Vagina (tissue), 2 donors: Measurements from ENCODE around the gene RPUSD3. TPM values are rescaled to one million over a fixed set of nuclear protein-coding genes. Genes with fewer than 3 reads are reported as not detected.
"Not testable (repeated sequence)": the region's sequence is repeated elsewhere in the genome, so short reads cannot be mapped to it uniquely, and the experiment has no call there.

Experiments
- DNase-seq, 2 donors: peaks; one replicate each; pipeline ENCODE4 v3.0.0-alpha.2; 2017; ENCODE audit errors: extremely low spot score in 2 of 2
- H3K27ac ChIP-seq: fragments of 200-600 bp; sonication (generic); one replicate; pipeline ENCODE4 v1.5.1; 2019
- H3K27me3 ChIP-seq: fragments of 200-600 bp; sonication (generic); one replicate; pipeline ENCODE4 v1.5.1; 2019
- H3K36me3 ChIP-seq, 2 donors: fragments of 200-600 bp; sonication (generic); one replicate each; pipeline ENCODE4 v1.5.1; 2017 to 2019
- H3K4me1 ChIP-seq: fragments of 200-600 bp; sonication (generic); one replicate; pipeline ENCODE4 v1.5.1; 2019
- H3K4me3 ChIP-seq, 2 donors: fragments of 200-600 bp; sonication (generic); 1 replicate in 1 of 2; 2 replicates in 1 of 2; pipeline ENCODE4 v1.5.1; 2016 to 2019
- H3K9me3 ChIP-seq: fragments of 200-600 bp; sonication (generic); one replicate; pipeline ENCODE4 v1.5.1; 2019
- CTCF ChIP-seq, 3 experiments: fragments of 450-650 bp in 2 of 3; fragments of 200-600 bp in 1 of 3; sonication (generic) in 1 of 3; IDR thresholded peaks; one replicate each; pipeline ENCODE4 v1.5.1; 2017 to 2019; ENCODE audit warnings: antibody characterized with exemption in 3 of 3, mild to moderate bottlenecking in 2 of 3, moderate library complexity in 2 of 3
- POLR2A ChIP-seq, 2 donors: fragments of 450-650 bp; IDR thresholded peaks; one replicate each; pipeline ENCODE4 v1.6.1; 2017; ENCODE audit warnings: antibody characterized with exemption in 2 of 2, mild to moderate bottlenecking in 2 of 2, moderate library complexity in 2 of 2
- POLR2AphosphoS5 ChIP-seq, 2 donors: sonication (generic); formaldehyde crosslinking; IDR thresholded peaks; one replicate each; pipeline ENCODE4 v1.9.0; 2017; ENCODE audit warnings: antibody characterized with exemption in 2 of 2, mild to moderate bottlenecking in 2 of 2, low read depth in 1 of 2; ENCODE audit not compliant: insufficient read depth in 1 of 2
- intact Hi-C: fragments of 100-400 bp; cut with DNase I; formaldehyde crosslinking; loops from one replicate; pipeline ENCODE4 v1.15.1; 2023
- total RNA-seq: library from RNA; depleted of rRNA; stranded (reverse); fragments of >200 nt; gene quantifications from one replicate; pipeline ENCODE4 v1.2.3, GENCODE V29; 2016

RPUSD3 gene
- total RNA-seq, 1 donor from 2014 or later, result 50.6 TPM

- Histone ChIP-seq H3K9me3 (no peaks in the 10 kb centered on the region), H3K4me1 (peaks cover 34% of the 10 kb centered on the region), H3K36me3 (no peaks in the 10 kb centered on the region), H3K27me3 (no peaks in the 10 kb centered on the region), H3K27ac (no peak overlapping the region), H3K4me3 (no peak overlapping the region)
- DNase-seq, result no peak
- intact Hi-C loops, result no loop called here
- no peak for TF ChIP-seq POLR2AphosphoS5 (IDR thresholded peaks at IDR 0.05; ENCODE audit: insufficient read depth in 1 of 2, low read depth in 1 of 2)
- TF ChIP-seq POLR2A (IDR thresholded peaks at IDR 0.05), result no peak
- no peak for TF ChIP-seq CTCF (IDR thresholded peaks at IDR 0.05)
Observed at GRCh38 chr3:9881441-9881840, 37.6 kb upstream of the RPUSD3 start.

DNA sequence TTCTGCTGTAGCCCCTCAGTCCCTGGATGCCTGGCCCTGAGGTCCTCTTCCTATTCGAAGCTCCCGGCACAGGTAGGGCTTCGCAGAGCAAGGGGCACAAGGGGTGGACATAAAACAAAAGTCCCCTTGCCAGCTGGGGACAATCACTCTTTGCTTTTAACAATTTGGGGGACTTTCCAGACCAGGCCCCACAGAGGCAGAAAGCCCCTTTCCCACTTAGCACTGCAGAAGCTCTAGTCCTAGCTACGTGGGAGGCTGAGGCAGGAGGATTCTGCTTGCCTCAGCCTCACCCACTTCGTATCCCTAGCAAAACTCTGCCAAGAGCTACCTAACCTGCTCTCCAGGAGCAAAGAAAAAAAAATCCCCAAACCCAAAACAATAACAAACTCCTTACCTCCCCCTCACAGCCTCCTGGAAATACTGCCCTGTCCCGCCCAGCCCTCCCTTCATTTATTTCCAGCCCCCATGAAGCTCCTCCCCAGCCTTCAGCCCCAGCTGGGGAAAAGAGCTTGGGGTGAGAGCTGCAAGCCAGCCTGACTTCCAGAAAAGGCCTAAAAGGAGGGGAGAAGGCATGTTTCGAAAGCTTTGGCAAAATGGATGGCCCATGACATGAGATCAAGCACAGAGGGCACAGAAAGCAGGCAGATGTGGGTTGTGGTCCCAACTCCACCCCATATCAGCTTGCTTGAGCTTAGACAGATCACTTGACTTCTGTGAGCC, 36.2 kb upstream of the RPUSD3 start, which contains the start of gene CIDEC:
Gene CIDEC (minus strand): TSS at position 424 of the 720 bp plus-strand sequence. CDS start 1,767 bp downstream, outside the sequence.
- no peak within 1 kb of the TSS for H3K4me3 ChIP-seq
- peaks cover 28% of the 10 kb centered on the region for H3K4me1 ChIP-seq
- DNase-seq, result no peak
- peak within 1 kb of the TSS; percentile 44 for H3K27ac ChIP-seq
- H3K9me3 ChIP-seq, result no peaks in the 10 kb centered on the region
- H3K36me3 ChIP-seq, result no peaks in the 10 kb centered on the region
- TF ChIP-seq CTCF (IDR thresholded peaks at IDR 0.05) (no peak), POLR2A (IDR thresholded peaks at IDR 0.05) (no peak), POLR2AphosphoS5 (IDR thresholded peaks at IDR 0.05; ENCODE audit: insufficient read depth in 1 of 2, low read depth in 1 of 2) (no peak)
- intact Hi-C loops, result no loop called here
- no peaks in the 10 kb centered on the region for H3K27me3 ChIP-seq

DNA sequence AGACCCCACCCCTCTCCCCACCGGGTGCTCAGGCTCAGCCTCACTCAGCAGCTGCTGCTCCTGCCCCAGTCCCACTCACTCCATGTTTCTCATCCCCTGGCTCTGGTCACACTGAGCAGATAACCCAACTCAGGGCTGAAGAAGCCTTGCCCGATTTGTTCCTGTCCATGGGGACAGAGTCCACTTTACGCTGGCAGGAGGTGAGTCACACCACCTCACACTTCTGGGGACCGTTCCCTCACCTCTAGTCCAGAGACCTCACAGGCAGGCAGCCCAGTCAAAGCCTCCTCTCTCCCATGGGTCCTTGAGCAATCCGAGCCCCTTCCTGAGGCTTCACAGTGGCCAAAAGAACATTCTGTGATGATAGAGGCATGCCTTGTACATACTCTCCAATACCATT, 34.9 kb upstream of the RPUSD3 start:
- no peaks in the 10 kb centered on the region for H3K36me3 ChIP-seq
- H3K4me1 ChIP-seq, result peaks cover 17% of the 10 kb centered on the region
- H3K27ac ChIP-seq, result no peak overlapping the region
- TF ChIP-seq POLR2AphosphoS5 (IDR thresholded peaks at IDR 0.05; ENCODE audit: insufficient read depth in 1 of 2, low read depth in 1 of 2) (no peak), POLR2A (IDR thresholded peaks at IDR 0.05) (no peak), CTCF (IDR thresholded peaks at IDR 0.05) (no peak)
- DNase-seq, result no peak
- H3K27me3 ChIP-seq, result no peaks in the 10 kb centered on the region
- H3K9me3 ChIP-seq, result no peaks in the 10 kb centered on the region
- intact Hi-C loops, result no loop called here
- no peak overlapping the region for H3K4me3 ChIP-seq

GRCh38 chr3:9876991-9877390, 33.2 kb upstream of the RPUSD3 start:
- H3K36me3 ChIP-seq, result no peaks in the 10 kb centered on the region
- H3K9me3 ChIP-seq, result no peaks in the 10 kb centered on the region
- no peak for DNase-seq
- TF ChIP-seq CTCF (IDR thresholded peaks at IDR 0.05) (no peak), POLR2AphosphoS5 (IDR thresholded peaks at IDR 0.05; ENCODE audit: insufficient read depth in 1 of 2, low read depth in 1 of 2) (no peak), POLR2A (IDR thresholded peaks at IDR 0.05) (no peak)
- intact Hi-C loops, result no loop called here
- H3K27me3 ChIP-seq, result no peaks in the 10 kb centered on the region
- H3K27ac ChIP-seq, result no peak overlapping the region
- H3K4me1 ChIP-seq, result peaks cover 12% of the 10 kb centered on the region
- H3K4me3 ChIP-seq, result no peak overlapping the region

GRCh38 chr3:9876255-9876654, 32.4 kb upstream of the RPUSD3 start:
- H3K36me3 ChIP-seq, H3K27me3 ChIP-seq, H3K27ac ChIP-seq, H3K4me3 ChIP-seq, DNase-seq, H3K9me3 ChIP-seq, intact Hi-C loops: not testable (repeated sequence)
- peaks cover 12% of the 10 kb centered on the region for H3K4me1 ChIP-seq
